Fibroblast of the aortic adventitia (primary cell): ENCODE results near the gene STARD4. TPM values are rescaled to one million over a fixed set of nuclear protein-coding genes. Genes with fewer than 3 reads are reported as not detected.

Source experiments
- DNase-seq: peaks from one replicate; pipeline ENCODE4 v3.0.0-alpha.2; 2010; ENCODE audit warnings: low read depth
- H3K4me3 ChIP-seq: 2 replicates; pipeline ENCODE4 v1.5.1; 2011; ENCODE audit warnings: low read depth, mild to moderate bottlenecking, control low read depth, low read length, moderate library complexity
- total RNA-seq: library from RNA; depleted of rRNA; stranded (reverse); fragments of >200 nt; gene quantifications from 2 replicates; pipeline ENCODE4 v1.2.3, GENCODE V29; 2012; ENCODE audit warnings: low replicate concordance
- TF ChIP-seq, protein P1 (sequence below): IDR thresholded peaks from 2 replicates; pipeline ENCODE4 v1.5.1; 2011; ENCODE audit warnings: mild to moderate bottlenecking, low read length, control low read depth, inconsistent platforms; ENCODE audit not compliant: insufficient read depth

STARD4 gene
- total RNA-seq, 1 donor: 36.1 TPM

- TF ChIP-seq, protein P1, sequence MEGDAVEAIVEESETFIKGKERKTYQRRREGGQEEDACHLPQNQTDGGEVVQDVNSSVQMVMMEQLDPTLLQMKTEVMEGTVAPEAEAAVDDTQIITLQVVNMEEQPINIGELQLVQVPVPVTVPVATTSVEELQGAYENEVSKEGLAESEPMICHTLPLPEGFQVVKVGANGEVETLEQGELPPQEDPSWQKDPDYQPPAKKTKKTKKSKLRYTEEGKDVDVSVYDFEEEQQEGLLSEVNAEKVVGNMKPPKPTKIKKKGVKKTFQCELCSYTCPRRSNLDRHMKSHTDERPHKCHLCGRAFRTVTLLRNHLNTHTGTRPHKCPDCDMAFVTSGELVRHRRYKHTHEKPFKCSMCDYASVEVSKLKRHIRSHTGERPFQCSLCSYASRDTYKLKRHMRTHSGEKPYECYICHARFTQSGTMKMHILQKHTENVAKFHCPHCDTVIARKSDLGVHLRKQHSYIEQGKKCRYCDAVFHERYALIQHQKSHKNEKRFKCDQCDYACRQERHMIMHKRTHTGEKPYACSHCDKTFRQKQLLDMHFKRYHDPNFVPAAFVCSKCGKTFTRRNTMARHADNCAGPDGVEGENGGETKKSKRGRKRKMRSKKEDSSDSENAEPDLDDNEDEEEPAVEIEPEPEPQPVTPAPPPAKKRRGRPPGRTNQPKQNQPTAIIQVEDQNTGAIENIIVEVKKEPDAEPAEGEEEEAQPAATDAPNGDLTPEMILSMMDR: no peak
- no peak overlapping the region for H3K4me3 ChIP-seq
- DNase-seq: no peak
These were observed 33.4 kb downstream of the STARD4 start for GRCh38 chr5:111478898-111479297.

DNA sequence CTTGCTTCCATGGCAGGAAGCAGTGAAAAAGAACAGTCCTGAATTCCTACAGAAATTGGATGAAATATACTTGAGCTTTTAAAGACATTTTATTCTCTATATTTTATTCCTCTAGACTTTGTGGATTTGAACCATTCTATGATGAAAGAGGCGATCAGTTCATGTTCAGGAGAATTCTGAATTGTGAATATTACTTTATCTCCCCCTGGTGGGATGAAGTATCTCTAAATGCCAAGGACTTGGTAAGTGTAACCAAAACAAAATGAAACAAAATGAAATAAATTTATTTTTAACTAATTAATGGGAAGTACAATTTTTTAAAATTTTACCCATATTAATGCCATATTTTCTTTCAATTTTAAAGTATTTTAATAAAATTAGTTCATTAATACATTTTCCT, 34.1 kb downstream of the STARD4 start:
- DNase-seq: peak; percentile 25
- no peak overlapping the region for H3K4me3 ChIP-seq
- TF ChIP-seq, protein P1: peak; percentile 22

- DNase-seq: no peak
- TF ChIP-seq, protein P1: no peak
- no peak overlapping the region for H3K4me3 ChIP-seq
These were observed 39.8 kb downstream of the STARD4 start for GRCh38 chr5:111472579-111472978.

GRCh38 chr5:111472096-111472495, 40.2 kb downstream of the STARD4 start:
- no peak for DNase-seq
- TF ChIP-seq, protein P1: no peak
- H3K4me3 ChIP-seq: no peak overlapping the region

- no peak for DNase-seq
- no peak overlapping the region for H3K4me3 ChIP-seq
- TF ChIP-seq, protein P1: peak; percentile 2
These were observed 42.4 kb downstream of the STARD4 start for GRCh38 chr5:111469903-111470302.

- TF ChIP-seq, protein P1: no peak
- no peak for DNase-seq
- H3K4me3 ChIP-seq: no peak overlapping the region
These were observed 42.9 kb downstream of the STARD4 start for GRCh38 chr5:111469293-111469896.

- TF ChIP-seq, protein P1: no peak
- no peak overlapping the region for H3K4me3 ChIP-seq
- no peak for DNase-seq
These were observed 49.0 kb downstream of the STARD4 start for GRCh38 chr5:111463311-111463710.
